DMS153 treated with DMSO at 0.1 percent for 48 hours (cell line): ENCODE data around the gene FANCG.

Source experiments
- DNase-seq: peaks from one replicate; lab custom pipeline; 2025; ENCODE audit not compliant: unreplicated experiment; lab: John Stamatoyannopoulos, UW

The FANCG gene

DNA sequence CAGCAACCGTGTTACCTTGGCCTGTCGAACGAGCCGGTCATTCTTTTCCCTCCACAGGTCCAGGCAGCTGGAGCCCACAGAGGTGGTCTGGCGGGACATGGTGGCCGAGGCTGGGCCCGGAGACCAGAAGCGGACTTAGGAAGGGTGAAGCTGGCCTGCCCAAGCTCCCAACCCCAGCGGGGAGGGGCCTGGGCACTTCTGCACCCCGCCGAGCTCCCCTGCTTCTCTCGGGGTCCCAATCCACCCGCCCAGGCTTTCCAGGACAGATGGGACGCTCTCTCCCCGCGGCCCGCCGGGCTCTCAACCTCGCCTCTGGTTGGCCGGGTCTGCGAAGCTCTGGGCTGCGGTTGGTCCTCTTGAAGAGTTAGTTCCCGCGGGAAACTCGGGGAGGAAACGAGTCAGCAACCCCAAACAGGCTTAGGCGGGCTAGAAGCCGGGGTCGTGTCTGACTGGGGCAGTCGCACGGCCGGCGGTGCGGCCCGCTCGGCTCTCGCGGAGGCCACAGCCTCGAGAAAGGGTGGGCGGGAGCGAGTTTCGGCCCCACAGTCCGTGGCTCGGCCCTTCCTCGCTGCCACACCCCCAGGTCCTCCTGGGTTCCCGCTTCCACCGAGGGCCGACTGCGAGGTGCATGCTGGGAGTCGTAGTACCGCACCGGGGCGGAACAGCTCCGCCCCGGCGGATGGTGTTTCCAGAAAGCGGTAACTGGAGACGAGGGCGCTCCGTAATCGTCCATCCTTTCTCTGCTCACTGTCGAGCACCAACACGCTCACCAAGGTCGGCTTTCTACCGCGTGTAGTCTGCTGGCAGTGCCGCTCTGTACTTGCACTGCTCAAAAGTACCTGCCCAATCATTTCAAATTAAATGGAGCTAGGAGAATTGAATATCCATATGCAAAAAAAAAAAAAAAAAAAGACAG lies at the start of gene FANCG:
Gene FANCG, minus strand, starts transcription at position 517 of the 916 bp plus-strand sequence. Its CDS starts 418 bp downstream, at position 99.
- DNase-seq: peak; percentile 91

DNA sequence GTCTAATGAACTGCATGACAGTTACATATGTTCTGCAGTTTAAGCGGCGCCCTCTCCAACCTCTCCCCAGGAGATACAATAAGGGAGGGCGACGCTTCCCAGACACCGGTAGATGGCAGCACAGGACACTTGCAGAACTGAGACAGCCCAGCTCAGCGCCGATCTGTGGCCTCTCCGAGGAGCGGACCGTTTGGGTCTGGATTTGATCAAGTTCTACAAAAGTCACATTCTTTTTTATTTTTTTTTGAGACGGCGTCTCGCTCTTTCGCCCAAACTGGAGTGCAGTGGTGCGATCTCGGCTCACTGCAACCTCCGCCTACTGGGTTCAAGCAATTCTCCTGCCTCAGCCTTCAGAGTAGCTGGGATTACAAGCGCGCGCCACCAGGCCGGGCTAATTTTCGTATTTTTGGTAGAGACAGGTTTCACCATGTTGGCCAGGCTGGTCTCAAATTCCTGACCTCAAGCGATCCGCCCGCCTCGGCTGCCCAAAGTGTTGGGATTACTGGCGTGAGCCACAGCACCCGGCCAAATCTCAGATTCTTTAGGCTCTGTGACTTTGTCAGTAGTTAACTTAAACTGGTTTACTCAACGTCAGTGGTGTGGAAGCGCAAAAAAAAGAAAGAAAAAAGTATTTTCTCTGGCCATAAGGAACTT lies 37.3 kb upstream of the FANCG start:
- peak; percentile 82 for DNase-seq

DNA sequence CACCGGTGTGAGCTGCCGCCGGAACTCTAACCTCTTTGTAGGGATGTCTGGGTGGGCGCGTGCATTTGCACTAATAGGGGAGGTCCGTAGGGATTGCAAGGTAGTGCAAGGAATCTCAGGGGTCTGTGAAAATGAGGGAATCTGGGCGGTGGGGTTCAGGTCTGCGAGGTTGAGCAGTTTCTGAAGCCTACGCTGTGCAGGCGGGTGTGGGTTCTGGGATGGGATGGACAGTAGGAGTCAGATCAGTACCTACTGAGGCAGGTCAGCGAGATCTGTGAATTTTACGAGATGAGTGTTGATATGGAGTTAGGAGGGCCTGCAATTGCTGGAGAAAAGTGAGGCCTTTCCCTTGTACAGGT lies 36.8 kb upstream of the FANCG start:
- DNase-seq: no peak

DNA sequence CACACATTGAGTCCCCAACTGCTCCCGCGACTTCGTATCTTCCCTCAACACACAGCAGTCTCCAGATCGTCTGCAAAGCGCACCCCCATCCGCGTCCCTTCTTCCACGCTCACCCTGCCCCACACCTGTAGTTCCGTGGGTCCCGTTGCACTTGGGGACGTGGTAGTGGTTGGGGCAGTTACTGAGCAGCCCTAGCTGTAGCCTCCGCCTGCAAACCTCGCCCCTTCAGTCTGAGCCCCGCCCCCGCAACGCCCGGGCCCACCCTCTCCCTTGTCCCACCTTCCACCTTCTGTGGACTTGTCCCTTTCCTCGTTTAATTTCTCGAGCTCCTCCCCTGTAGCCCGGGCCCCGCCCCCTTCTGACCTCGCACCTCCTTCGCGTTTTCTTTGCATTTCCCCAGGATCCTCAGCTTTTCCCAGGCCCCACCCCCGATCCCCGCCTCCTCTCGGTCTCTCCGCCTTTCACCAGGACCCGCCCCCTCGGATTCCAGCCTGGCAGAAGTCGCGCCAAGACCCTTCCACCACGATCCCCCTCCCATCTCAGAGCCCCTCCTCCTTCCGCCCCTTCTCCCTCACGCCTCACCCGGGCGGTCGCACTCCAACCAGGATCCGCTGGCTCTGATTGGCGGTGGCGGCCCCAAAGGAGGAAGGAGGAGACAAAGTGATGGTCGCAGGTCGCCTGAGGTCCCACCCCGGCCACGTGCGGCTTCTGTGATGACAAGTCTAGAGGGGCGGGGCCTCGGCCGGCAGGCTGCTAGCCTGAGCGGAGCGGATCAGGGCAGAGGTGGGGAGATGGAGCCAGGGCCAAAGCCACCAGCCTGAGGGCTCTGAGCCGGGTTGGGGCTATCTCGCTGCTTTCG lies 36.2 kb upstream of the FANCG start, which contains the start of gene ATOSB:
Gene ATOSB, minus strand, starts transcription at position 183 of the 859 bp plus-strand sequence. CDS start 7,588 bp downstream, outside the sequence.
- peak; percentile 87 for DNase-seq

DNA sequence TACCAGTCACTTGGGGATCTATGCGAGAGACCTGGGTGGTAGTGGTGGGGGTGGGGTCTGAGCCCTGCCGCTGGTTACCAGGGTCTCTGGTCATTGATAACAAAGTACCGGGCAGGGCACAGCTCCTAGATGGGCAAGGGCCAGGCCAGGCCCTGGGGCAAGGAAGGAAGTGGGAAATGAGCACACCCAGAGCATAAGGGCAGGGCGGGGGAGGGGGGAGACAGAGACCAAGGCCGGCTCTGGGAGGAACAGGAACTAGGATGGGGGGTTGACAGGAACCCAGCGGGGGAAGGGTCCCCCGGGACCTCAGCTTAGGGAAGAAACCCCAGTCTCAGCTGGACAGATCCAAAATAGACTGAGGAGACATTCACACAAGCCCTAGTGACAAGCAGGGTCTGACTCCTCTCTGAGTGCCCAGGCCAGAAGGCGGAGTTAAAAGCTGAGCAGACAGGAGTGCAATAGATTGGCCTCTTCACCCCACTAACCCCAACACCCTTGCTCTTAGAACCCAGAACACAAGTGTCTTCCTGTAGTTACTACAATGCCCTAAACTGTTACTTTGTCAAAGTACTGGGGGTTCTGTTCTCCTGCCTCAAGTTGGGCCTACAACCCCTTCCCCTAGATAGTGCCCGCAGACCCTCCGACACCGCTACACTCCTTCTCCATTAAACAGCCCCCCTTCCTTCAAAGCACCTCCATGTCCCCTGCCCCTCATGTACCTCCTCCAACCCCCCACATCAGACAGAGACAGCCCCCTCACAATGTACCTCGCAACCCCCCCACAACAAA lies 35.3 kb upstream of the FANCG start:
- no peak for DNase-seq

DNA sequence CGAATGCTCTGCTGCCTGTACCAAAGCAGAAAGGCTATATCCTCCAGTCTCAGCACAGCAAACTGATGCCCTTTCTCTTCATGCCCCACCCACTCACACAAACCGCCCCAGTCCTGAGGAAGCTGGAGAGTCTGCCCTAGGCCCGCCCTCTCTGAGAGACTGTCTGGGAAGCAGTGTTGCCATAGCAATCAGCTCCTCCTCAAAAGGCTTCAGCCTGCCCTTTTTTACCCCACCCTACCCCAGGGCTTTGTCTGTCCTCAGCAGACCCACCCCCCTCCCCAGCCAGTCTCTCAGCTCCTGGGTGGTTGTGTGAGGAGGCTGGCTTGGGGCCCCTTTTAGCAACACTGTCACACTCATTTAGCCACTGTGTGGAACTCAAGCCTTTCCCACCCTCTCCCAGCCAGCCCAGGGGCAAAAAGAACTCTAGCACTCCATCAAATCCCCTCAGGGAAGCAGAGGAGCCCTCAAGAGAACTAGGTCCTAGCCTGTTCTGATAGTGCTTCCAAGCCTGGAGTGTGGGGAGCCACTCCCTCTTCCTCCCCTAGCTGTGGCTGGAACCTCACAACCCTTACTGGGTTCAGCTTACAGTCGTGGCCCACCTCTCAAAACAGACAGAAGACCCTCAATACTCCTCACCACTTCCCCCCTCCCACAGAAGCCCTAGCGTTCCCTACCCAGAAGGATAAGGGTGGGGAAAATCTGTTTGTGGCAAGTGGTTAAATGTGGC lies 34.5 kb upstream of the FANCG start:
- DNase-seq: peak; percentile 12

DNA sequence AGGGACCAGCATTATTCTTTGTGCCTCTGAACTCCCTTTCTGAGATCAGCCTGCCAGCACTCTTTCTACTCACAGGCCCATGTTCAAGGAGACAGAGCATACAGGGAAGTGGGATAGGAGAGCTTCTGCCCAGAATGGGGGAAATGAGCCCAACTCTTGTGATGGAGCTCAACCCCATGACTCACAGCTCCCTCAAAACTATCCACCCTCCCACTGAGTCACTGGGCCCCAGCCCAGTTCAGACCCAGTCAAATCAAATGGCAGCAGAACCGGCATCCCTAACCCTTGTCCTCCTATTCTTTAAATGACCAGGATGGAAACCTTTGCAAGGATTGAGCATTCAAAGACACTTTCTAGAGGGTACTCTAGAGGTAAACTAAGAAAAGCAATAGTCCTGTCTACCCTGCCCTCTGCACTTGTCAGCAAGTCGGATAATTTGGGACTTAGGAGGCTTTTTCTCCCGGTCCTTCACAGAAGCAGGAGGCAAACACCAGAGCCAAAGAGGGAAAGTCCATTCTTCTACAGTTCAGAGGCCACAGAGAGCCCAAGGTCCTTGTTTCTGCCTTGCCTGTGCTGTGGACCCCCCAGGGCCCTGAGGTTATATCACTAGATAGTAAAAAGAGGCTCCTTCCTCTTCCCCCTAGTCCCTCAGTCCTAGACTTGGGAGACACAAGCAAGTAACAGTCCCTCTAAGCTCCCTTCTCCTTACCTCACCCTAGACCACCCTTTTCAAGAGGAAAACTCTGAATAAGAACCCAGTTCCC lies 32.7 kb upstream of the FANCG start:
- DNase-seq: no peak

DNA sequence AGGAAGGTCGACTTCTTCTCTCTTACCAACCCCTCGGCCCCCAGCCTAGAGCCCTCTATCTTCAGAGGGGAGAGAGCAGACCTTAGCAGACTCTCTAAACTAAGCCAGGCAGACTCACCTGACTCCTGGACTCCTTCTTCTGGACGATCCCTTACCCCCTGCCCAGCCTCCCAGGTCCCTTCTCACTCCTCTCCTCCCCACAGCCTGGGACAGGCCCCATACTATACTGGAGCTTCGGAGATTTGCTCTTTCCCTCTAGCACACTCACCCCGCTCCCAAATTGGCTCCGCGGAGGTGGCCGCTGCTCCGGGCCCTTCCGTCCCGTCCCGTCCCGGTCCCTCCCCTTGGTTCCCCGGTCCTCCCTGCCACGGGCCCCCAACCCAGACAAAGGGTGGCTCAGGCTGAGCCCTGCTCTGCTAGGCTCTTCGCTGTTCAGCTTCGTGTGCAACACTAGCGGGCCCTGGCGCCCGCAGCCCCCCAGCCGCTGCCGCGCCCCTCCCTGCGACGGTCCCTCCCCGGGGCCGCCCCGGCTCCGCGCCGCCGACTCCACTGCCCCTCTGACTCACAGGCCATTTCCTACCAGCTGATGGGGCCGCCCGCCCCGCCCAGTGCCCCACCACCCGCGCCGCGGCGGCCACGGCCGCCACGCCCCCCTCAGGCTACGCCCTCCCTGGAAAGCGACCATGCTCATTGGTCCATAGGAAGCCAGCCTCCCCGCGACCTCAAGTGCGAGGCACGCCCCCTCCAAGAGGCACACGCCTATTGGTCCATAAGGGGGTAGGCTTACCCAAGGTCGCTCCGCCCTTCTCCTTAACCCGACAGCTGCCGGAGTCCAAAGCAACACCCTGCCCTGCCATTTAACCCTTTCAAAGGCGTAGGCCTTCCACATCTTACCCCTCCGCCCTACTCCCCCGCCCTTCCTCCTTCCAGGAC lies 31.5 kb upstream of the FANCG start:
- DNase-seq: peak; percentile 95

DNA sequence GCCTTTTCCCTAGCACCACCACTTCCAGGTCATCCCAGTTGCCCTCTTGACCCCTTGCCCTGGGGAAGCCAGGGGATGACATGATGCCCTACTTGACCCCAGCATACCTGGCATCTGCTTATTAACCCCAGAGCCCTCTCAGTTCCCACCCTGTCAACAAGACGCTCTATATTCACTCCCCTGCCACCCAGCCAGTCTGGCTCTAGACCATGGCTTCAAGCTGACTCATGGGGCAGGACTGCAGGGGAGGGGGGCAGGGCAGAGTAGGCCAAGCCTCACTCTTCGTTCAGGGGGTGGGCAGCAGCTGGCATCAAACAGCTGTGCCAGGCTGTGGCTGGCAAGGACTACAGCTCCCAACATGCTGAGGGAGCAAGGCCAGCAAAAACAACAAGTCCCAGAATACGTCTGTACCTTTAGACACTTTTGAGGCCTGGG lies 30.6 kb upstream of the FANCG start:
- DNase-seq: no peak

DNA sequence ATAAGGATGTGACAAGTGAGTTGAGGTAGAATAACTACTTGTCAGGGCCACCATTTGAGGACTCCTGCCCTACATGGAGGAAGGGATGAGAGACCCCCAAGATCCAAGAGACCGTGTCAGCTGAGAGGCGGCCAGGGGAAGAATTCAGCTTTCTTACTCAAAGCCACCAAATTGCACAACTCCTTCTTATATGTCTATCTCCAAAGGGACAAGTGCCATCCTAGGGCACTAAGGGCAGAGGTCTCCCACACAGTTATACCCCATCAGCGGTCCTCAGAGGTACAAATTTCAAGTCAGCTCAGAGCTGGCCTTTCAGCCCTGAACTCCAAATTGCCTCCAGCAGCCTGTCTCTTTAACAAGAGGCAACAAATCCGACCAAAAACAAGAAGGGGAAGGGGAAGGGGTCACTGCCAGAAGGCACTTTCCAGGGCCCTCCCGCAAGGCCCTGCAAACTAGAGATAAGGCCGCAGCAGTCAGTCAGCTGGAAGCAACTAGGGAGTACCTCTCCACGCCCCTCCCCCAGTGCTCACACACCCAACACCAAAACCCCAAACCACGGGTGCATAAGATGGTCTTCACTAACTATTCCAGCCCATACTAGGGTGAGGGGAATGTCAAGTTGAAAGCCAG lies 29.3 kb upstream of the FANCG start:
- no peak for DNase-seq

DNA sequence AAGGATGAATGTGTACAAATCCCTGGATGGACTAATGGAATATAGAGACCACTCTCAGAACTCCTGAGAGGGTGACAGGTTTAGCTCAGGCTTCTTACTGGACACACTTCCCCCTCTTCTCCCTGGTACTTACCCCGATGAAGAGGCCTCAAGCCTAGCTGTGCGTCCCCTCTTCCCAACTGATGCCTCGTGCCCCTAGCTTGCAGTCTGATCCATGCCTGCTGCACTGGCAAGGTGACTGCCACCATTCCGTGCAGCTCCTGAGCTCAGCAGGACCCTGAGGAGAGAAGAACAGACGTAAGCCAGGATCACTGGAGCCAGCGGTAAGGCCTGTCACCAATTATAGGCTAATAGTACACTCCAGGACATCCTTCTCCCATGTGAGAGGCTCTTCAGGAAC lies 28.7 kb upstream of the FANCG start:
- DNase-seq: no peak

DNA sequence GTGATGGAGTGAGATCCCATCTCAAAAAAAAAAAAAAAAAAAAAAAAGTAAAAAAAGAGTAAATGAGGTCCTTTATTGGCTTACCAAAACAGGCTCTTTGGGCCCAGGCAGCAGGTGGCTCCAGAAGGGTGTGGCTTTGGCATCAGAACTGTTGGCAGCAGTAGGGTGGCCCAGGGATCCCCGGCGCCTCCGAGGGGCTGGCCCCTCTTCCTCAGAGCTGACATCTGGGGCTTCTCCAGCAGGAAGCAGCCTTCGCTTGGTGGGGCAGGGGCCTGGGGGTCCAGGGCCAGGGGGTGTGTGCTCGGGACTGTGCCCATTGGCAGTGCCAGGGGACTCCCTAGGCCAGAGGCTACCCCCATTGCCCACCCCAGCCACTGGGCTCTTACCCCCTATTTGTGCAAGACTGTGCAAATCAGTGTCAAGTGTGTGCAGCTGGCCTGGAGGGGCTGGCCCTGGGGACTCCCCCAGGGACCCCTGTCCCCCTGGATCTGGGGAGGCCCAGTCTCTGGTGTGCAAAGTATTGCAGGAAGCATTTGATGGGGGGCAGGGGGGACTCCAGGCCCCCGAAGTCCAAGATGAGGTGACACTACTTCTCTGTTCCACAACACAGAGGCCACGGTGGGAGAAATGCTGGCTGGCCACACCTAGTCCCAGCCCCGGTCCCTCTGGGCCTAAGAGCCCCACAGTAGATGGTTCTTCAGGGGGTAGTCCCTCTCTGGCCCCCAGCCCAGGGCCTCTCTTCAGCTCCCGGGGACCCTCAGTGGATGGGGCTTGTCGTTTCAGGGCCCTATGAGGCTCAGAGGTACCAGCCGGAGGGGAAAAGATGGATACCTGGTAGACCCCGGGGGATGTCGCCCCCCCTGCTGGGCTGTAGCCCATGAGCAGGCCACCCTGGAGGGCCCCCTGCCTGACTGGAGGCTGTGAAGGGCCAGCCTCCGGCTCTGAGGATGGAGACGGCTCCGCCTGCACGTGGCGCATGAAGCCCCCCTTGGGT lies 27.9 kb upstream of the FANCG start:
- no peak for DNase-seq

DNA sequence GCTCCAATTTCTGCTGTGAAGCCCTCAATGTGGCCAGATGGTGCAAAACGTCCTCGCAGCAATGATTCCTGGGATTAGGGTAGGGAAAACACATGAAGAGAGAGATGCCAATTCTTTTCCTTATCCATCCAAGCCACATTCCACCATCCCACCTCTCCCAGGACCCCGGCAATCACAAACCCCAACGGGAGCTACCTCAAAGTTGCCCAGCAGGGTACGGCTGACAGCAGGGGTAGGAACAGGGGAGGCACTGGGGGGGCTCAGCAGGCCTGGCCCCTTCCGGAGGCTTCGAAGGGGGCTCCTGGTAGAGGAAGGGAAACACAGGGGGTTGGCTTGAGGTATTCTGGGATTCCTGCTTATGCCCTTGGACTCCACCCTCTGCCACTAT lies 26.6 kb upstream of the FANCG start:
- no peak for DNase-seq

DNA sequence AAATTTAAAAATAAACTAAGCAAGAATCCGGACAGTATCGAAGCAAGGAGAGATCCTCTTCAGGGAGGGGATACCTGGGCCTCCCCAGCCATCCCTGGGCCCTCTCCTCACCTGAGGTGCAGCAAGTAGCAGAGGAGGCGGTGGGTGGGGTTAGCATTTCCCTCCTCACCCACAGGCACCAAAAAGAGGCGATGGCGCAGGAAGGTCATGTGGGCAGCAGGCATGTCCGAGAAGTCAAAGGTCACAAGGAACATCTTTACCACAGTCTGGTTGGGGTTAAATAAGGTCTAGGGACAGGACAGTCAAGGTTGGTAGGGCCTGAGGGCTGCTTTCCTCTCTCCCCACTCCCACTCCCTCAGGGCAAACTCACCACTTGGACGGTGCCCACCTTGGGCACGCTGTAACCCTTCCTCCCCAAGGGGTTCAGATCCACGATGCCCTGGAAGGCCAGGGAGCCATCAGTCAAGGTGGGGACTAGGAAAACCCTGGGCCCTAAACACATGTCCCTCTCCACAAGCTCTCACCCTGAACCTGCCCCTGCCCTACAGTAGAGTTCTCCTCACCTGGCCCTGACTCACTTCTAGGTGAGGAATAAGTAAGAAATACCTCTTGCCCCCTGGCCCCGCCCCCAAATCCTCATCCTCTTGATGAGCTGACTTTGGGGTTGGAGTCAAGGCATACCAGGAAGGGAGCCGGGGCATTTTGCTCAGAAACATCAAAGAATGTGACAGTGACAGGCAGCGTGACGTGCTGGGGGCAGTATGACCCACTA lies 26.0 kb upstream of the FANCG start:
- no peak for DNase-seq

DNA sequence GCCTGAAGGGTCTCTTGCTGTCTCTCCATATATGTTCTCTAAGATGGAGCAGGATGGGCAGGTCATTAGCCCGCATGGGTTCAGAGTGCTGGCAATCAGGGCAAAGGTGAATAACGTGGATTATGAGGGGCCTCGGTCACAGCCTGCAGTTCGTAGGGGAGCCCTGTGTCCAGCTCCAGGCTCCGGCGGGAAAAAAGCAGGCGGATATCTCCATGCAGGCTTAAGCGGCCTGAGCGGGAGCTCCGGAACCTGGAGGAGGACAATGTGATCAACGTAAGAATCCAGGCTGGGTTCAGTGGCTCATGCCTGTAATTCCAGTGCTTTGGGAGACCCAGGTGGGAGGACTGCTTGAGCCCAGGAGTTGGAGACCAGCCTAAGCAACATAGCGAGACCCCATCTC lies 25.4 kb upstream of the FANCG start:
- no peak for DNase-seq

DNA sequence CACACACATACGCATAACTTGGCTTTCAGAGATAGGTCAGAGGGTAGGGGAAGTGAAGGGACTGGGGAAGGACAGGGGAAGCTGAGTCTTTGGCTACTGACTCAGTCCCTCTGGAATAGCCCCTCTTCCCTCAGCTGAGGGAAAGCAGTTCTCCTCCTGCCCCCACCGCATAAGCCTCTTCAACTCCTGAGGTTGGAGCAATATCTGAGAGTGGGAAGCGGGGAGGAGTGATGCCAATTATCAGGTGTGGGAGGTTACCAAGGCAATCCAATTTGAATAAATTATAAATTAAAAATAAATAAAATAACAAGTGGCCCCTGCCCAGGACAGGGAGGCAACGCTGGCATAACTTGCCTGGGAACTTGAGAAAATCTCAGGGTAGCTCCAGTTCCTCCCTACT lies 24.8 kb upstream of the FANCG start:
- no peak for DNase-seq
